HEK293 (cell line): Measurements from ENCODE around the gene ANO1.
A peak's percentile ranks its signal among the peaks of the same experiment; 100 is the strongest.

Experiments used
- CTCF ChIA-PET: fragments of 350-600 bp; formaldehyde crosslinking; extraction: SDS; loops from one replicate; lab custom pipeline; 2021; ENCODE audit warnings: antibody characterized with exemption; lab: Yijun Ruan, JAX
- POLR2A ChIA-PET: fragments of 300-600 bp; formaldehyde crosslinking; extraction: SDS; loops from one replicate; lab custom pipeline; 2020; ENCODE audit warnings: antibody characterized with exemption, inconsistent platforms; lab: Yijun Ruan, JAX
- H3K27ac ChIP-seq: fragments of 200-500 bp; sonication (Bioruptor generic); 2 replicates; pipeline ENCODE4 v1.5.1; 2014; ENCODE audit warnings: low read depth, low read length, control low read depth, inconsistent platforms; ENCODE audit errors: extremely low read depth
- H3K36me3 ChIP-seq, 2 experiments: fragments of 200-500 bp in 1 of 2; sonication (Bioruptor generic) in 1 of 2; 1 replicate in 1 of 2; 2 replicates in 1 of 2; pipeline ENCODE4 v1.5.1; 2014 to 2017; ENCODE audit warnings: inconsistent platforms in 2 of 2, low read length in 2 of 2; ENCODE audit not compliant: control insufficient read depth in 2 of 2, insufficient read depth in 1 of 2
- H3K4me1 ChIP-seq: fragments of 200-500 bp; sonication (Bioruptor generic); 2 replicates; pipeline ENCODE4 v1.5.1; 2014; ENCODE audit warnings: mild to moderate bottlenecking, low read length, inconsistent platforms; ENCODE audit not compliant: control insufficient read depth, insufficient read depth
- H3K4me3 ChIP-seq: 2 replicates; pipeline ENCODE4 v1.5.1; 2011; ENCODE audit warnings: low read depth, mild to moderate bottlenecking, control low read depth, low read length, moderate library complexity
- H3K9me3 ChIP-seq: fragments of 200-500 bp; sonication (Bioruptor generic); 2 replicates; pipeline ENCODE4 v1.5.1; 2014; ENCODE audit warnings: low read depth, low read length, inconsistent platforms; ENCODE audit not compliant: control insufficient read depth, insufficient read depth
- GLIS1 ChIP-seq: fragments of 450-650 bp; formaldehyde crosslinking; IDR thresholded peaks from 2 replicates; pipeline ENCODE4 v1.5.1; 2016; ENCODE audit warnings: missing biosample characterization, missing genetic modification characterization
- IKZF3 ChIP-seq: fragments of 450-650 bp; IDR thresholded peaks from 2 replicates; pipeline ENCODE4 v1.5.0; 2018; ENCODE audit warnings: missing biosample characterization, mild to moderate bottlenecking, missing genetic modification characterization, moderate library complexity
- PRDM2 ChIP-seq: fragments of 450-650 bp; formaldehyde crosslinking; IDR thresholded peaks from 2 replicates; pipeline ENCODE4 v1.5.1; 2016; ENCODE audit warnings: missing biosample characterization, missing genetic modification characterization, borderline replicate concordance
- SCRT1 ChIP-seq: fragments of 450-650 bp; formaldehyde crosslinking; IDR thresholded peaks from 2 replicates; pipeline ENCODE4 v1.5.1; 2016; ENCODE audit warnings: missing biosample characterization, missing genetic modification characterization, borderline replicate concordance
- SCRT2 ChIP-seq: fragments of 450-650 bp; formaldehyde crosslinking; IDR thresholded peaks from 2 replicates; pipeline ENCODE4 v1.5.1; 2016; ENCODE audit warnings: missing biosample characterization, missing genetic modification characterization
- SP2 ChIP-seq: fragments of 450-650 bp; formaldehyde crosslinking; IDR thresholded peaks from 2 replicates; pipeline ENCODE4 v1.5.1; 2016; ENCODE audit warnings: missing biosample characterization, missing genetic modification characterization
- ZBTB8A ChIP-seq: fragments of 450-650 bp; formaldehyde crosslinking; IDR thresholded peaks from 2 replicates; pipeline ENCODE4 v1.5.1; 2016; ENCODE audit warnings: missing biosample characterization, missing genetic modification characterization
- ZEB2 ChIP-seq: fragments of 450-650 bp; formaldehyde crosslinking; IDR thresholded peaks from 2 replicates; pipeline ENCODE4 v1.5.1; 2016; ENCODE audit warnings: missing biosample characterization, missing genetic modification characterization
- ZFP3 ChIP-seq: fragments of 450-650 bp; formaldehyde crosslinking; IDR thresholded peaks from 2 replicates; pipeline ENCODE4 v1.5.1; 2016; ENCODE audit warnings: low read depth, missing biosample characterization, missing genetic modification characterization
- ZNF19 ChIP-seq: fragments of 450-650 bp; formaldehyde crosslinking; IDR thresholded peaks from 2 replicates; pipeline ENCODE4; 2016; ENCODE audit warnings: missing biosample characterization, missing genetic modification characterization, low read depth
- ZNF202 ChIP-seq: fragments of 450-650 bp; formaldehyde crosslinking; IDR thresholded peaks from 2 replicates; pipeline ENCODE4 v1.5.1; 2016; ENCODE audit warnings: missing biosample characterization, missing genetic modification characterization, borderline replicate concordance
- ZNF335 ChIP-seq: fragments of 450-650 bp; formaldehyde crosslinking; conservative IDR thresholded peaks from 2 replicates; pipeline ENCODE4 v1.5.1; 2016; ENCODE audit warnings: missing biosample characterization, missing genetic modification characterization
- ZNF354C ChIP-seq: fragments of 450-650 bp; formaldehyde crosslinking; IDR thresholded peaks from 2 replicates; pipeline ENCODE4 v1.5.1; 2016; ENCODE audit warnings: missing biosample characterization, missing genetic modification characterization, low read depth, borderline replicate concordance
- ZNF518A ChIP-seq: fragments of 450-650 bp; formaldehyde crosslinking; conservative IDR thresholded peaks from 2 replicates; pipeline ENCODE4 v1.5.1; 2016; ENCODE audit warnings: low read depth, missing biosample characterization, missing genetic modification characterization
- ZNF544 ChIP-seq: fragments of 450-650 bp; formaldehyde crosslinking; IDR thresholded peaks from 2 replicates; pipeline ENCODE4 v1.5.0; 2017; ENCODE audit warnings: missing biosample characterization, missing genetic modification characterization
- ZNF549 ChIP-seq: fragments of 450-650 bp; IDR thresholded peaks from 2 replicates; pipeline ENCODE4 v1.5.1; 2018; ENCODE audit warnings: missing biosample characterization, missing genetic modification characterization, mild to moderate bottlenecking, inconsistent platforms, moderate library complexity
- ZNF561 ChIP-seq: fragments of 450-650 bp; IDR thresholded peaks from 2 replicates; pipeline ENCODE4 v1.5.1; 2018; ENCODE audit warnings: missing biosample characterization, missing genetic modification characterization, borderline replicate concordance
- ZNF645 ChIP-seq: fragments of 450-650 bp; formaldehyde crosslinking; IDR thresholded peaks from 2 replicates; pipeline ENCODE4; 2016; ENCODE audit warnings: missing biosample characterization, missing genetic modification characterization
- ZNF660 ChIP-seq: fragments of 450-650 bp; IDR thresholded peaks from 2 replicates; pipeline ENCODE4 v1.5.1; 2018; ENCODE audit warnings: missing biosample characterization, mild to moderate bottlenecking, missing genetic modification characterization
- ZNF707 ChIP-seq: fragments of 450-650 bp; formaldehyde crosslinking; IDR thresholded peaks from 2 replicates; pipeline ENCODE4 v1.5.1; 2016; ENCODE audit warnings: missing biosample characterization, missing genetic modification characterization
- ZNF76 ChIP-seq: fragments of 450-650 bp; formaldehyde crosslinking; IDR thresholded peaks from 2 replicates; pipeline ENCODE4; 2016; ENCODE audit warnings: low read depth, missing biosample characterization, missing genetic modification characterization, borderline replicate concordance
- ZSCAN5A ChIP-seq: fragments of 450-650 bp; formaldehyde crosslinking; IDR thresholded peaks from 2 replicates; pipeline ENCODE4 v1.5.1; 2016; ENCODE audit warnings: missing biosample characterization, missing genetic modification characterization

The ANO1 gene

GRCh38 chr11:70122490-70123198, 44.5 kb downstream of the ANO1 start (continued):
- TF ChIP-seq ZNF561 (no peak), ZNF202 (tag by site-specific recombination) (peak; percentile 79), IKZF3 (tag by site-specific recombination) (no peak), ZNF76 (tag by site-specific recombination) (no peak)

- ChIA-PET CTCF (interaction anchor here (0.6 to 1.2 kb wide), 3 partner anchors 203 to 280 kb away, joined by 3 to 5 read pairs (median 3); no protein-coding TSS in a partner anchor), POLR2A (no interaction called here)
- H3K27ac ChIP-seq, result no peak overlapping the region
- H3K36me3 ChIP-seq, result no peaks in the 10 kb centered on the region
- H3K9me3 ChIP-seq, result no peaks in the 10 kb centered on the region
- TF ChIP-seq GLIS1 (no peak), ZNF645 (tag by site-specific recombination) (no peak), PRDM2 (tag by site-specific recombination) (no peak), ZBTB8A (tag by site-specific recombination) (no peak), ZFP3 (tag by site-specific recombination) (no peak), ZNF518A (tag by site-specific recombination) (no peak), ZNF335 (tag by site-specific recombination) (no peak), SCRT2 (tag by site-specific recombination) (no peak), ZNF660 (tag by site-specific recombination) (no peak), ZNF549 (tag by site-specific recombination) (no peak), ZNF354C (no peak), ZEB2 (tag by site-specific recombination) (no peak), ZSCAN5A (no peak), SCRT1 (tag by site-specific recombination) (no peak), ZNF544 (tag by site-specific recombination) (no peak), ZNF707 (tag by site-specific recombination) (no peak), SP2 (tag by site-specific recombination) (no peak), ZNF19 (tag by site-specific recombination) (no peak)
- H3K4me3 ChIP-seq, result no peak overlapping the region
- H3K4me1 ChIP-seq, result no peaks in the 10 kb centered on the region
These were observed 45.6 kb downstream of the ANO1 start for GRCh38 chr11:70123711-70124110.
